OCI-M1 (cell line): ENCODE results near the gene MUC13.

ENCODE experiments used
- DNase-seq: peaks from one replicate; lab custom pipeline; 2025; lab: John Stamatoyannopoulos, UW

Gene MUC13

GRCh38 chr3:124950026-124950425, 15.5 kb upstream of the MUC13 start:
- no peak for DNase-seq

GRCh38 chr3:124942613-124943012, 8.1 kb upstream of the MUC13 start:
- DNase-seq: no peak

- DNase-seq: no peak
Observed at GRCh38 chr3:124941771-124942170, 7.2 kb upstream of the MUC13 start.

- DNase-seq: no peak
Observed at GRCh38 chr3:124939661-124940060, 5.1 kb upstream of the MUC13 start.

- no peak for DNase-seq
Observed at GRCh38 chr3:124938896-124939295, 4.3 kb upstream of the MUC13 start.

- no peak for DNase-seq
Observed at GRCh38 chr3:124937049-124937448, 2.5 kb upstream of the MUC13 start.

GRCh38 chr3:124935794-124936542, 1.4 kb upstream of the MUC13 start:
- no peak for DNase-seq

- DNase-seq: no peak
Observed at GRCh38 chr3:124935264-124935663, 713 bp upstream of the MUC13 start.

GRCh38 chr3:124928333-124929202, 6.0 kb downstream of the MUC13 start:
- peak; percentile 67 for DNase-seq

- no peak for DNase-seq
Observed at GRCh38 chr3:124927574-124928045, 6.9 kb downstream of the MUC13 start.

- DNase-seq: no peak
Observed at GRCh38 chr3:124926426-124927101, 8.0 kb downstream of the MUC13 start.

GRCh38 chr3:124924741-124925140, 9.8 kb downstream of the MUC13 start:
- DNase-seq: no peak

GRCh38 chr3:124923833-124924232, 10.7 kb downstream of the MUC13 start:
- DNase-seq: peak; percentile 6

GRCh38 chr3:124920718-124921117, 13.8 kb downstream of the MUC13 start:
- DNase-seq: no peak

GRCh38 chr3:124919756-124920155, 14.8 kb downstream of the MUC13 start:
- no peak for DNase-seq

- no peak for DNase-seq
Observed at GRCh38 chr3:124918524-124918923, 16.0 kb downstream of the MUC13 start.

GRCh38 chr3:124916837-124917409, 17.6 kb downstream of the MUC13 start:
- no peak for DNase-seq

GRCh38 chr3:124915254-124915653, 19.3 kb downstream of the MUC13 start:
- no peak for DNase-seq

GRCh38 chr3:124907957-124908356, 26.6 kb downstream of the MUC13 start:
- DNase-seq: no peak

GRCh38 chr3:124904835-124905492, 29.6 kb downstream of the MUC13 start:
- DNase-seq: no peak
